LNCaP clone FGC (cell line): Measurements from ENCODE around the gene RUNX1.
"Not testable (repeated sequence)": the region's sequence is repeated elsewhere in the genome, so short reads cannot be mapped to it uniquely, and the experiment has no call there.

Source experiments
- DNase-seq: peaks from one replicate; pipeline ENCODE4 v3.0.0-alpha.2; 2011; ENCODE audit warnings: low read depth
- H3K4me3 ChIP-seq: 2 replicates; pipeline ENCODE4 v1.5.1; 2011; ENCODE audit warnings: mild to moderate bottlenecking, low read depth, low read length, control low read depth
- CTCF ChIP-seq: IDR thresholded peaks from 2 replicates; pipeline ENCODE4 v1.5.1; 2012; ENCODE audit warnings: mild to moderate bottlenecking; ENCODE audit not compliant: control insufficient read depth, insufficient read depth; ENCODE audit errors: extremely low read depth

The RUNX1 gene

DNA sequence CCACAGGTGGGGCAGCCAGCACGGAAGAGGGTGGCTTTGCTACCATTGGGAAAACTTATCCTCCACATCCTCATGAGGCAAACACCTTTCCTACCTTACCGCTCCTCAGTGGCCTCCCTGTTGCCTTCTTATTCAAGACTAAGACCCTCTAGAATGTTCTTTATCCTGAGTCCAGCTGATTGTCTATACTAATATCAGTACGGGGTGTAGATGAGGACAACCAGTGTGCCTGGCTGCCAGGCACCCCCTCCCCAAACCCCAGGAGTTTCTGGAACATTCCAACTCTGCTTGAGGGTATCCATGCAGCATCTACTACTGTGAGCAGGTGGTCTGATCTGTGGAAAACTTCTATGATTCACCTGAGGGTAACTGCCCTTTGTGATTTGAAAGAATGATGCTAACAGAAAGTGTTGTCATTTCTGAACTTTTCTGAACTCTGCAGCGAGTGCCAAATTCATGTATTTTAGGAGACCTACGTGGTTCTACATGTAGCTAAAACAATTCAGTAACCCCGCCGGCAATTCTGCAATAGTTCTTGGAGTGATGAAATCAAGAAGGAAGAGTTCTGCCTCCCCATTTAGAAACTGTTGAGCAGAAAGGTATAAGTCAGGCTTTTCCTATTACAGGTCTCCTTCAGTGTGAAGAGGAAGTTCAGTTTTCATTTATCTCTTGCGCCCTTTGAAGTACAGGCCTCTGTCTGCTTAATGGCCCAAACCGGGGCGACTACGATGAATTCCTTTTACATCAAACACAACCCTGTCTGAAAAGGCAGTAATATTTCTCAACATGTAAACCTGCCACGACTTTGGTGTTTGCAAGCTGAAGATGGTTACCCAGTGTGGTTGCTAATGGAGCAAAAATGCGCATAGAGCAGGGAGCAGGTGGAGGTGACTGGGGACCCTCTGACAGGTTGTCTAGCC, 80.4 kb downstream of the RUNX1 start:
- H3K4me3 ChIP-seq = no peak overlapping the region
- TF ChIP-seq CTCF = no peak
- no peak for DNase-seq

DNA sequence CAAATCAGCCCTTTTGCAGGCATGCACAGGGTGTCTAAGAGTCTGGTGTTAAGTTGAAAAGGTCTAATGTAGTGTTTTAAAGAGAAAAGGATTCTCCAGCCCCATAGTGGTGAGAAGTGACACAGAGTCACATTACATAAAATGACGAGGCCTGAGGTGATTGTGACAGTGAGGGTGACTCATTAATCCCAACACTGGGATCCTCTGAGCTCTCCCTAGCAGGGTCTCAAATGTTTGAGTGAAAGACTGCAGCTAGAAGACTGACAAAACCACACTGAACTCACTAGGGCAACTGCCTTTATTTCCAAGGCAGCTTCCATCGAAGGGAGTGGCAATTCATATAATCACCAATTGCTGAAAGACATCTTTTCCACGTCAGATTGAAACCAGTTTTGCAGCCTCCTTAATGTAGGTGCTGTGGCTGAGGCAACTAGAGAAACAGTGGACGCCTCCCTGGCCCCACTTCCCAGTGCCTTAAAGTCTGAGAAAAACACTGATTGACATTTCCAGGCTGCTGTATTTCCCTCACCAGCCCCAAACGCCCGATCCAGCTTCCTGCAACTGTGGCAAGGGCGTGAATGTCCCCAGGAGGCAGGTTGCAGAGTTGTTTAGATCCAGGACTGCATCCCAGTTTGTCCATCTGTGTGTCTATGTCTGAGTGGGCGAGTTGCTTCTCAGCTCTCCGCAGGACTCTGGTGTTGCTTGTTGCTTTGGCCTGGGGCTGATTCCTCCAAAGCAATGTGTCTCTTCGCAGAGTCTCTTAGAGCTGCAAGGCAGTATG, 81.4 kb downstream of the RUNX1 start:
- TF ChIP-seq CTCF = no peak
- no peak for DNase-seq
- H3K4me3 ChIP-seq = no peak overlapping the region

DNA sequence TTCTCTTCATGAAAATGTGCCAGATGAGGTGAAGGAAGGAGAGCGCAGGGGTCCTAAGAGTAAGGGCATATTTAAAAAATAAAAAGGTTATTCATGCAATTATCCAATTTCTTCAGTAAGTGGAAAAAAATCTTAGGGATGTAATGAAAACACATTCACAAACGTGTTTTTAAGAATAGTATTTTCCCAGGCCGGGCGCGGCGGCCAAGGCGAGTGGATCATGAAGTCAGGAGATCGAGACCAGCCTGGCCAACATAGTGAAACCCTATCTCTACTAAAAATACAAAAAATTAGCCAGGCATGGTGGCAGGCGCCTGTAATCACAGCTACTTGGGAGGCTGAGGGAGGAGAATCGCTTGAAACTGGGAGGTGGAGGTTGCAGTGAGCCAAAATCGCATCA, 82.2 kb downstream of the RUNX1 start:
- not testable (repeated sequence) for H3K4me3 ChIP-seq, DNase-seq

DNA sequence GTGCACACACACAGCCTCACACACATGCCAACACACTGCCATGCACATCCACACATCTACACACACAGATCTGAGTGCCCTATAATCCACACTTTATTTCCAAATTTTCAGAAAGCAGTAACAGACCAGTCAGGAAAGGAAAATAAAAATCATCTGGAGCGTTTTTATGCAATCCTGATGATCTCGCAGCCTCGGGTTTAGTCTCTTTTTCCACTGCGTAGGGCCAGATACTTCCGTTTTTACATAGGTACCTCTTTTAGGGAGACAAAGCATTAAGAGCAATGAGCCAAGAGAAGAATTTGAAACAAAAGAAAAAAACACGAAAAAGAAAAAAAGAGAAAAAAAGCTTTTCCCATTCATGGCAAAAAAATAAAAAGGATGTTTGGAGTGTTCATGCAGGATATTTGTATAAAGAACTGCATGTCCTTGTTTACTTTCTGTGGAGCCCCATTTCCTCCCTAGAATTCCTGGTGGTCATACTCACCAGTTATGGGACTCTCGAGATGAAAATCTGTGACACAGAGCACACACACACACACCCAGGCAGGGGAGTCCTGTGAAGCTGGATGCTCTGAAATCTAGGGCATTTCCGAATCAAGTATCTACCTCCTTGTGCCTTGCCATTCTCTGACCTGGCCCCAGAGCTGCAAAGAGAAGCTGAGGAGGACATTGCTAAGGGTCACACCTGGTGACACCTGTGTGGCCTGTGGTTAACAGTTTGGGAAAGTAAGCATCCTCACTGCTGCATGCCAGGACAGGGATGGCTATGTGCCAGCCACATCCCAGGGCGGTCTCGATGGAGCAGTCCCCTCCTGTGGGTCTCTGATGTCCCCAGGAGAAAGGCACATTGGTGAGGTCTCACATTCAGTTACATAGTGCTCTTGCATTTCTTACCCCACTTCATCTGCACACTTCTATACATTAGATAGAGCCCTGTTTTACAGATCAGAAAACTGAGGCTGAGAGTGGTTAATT, 83.6 kb downstream of the RUNX1 start:
- DNase-seq = no peak
- no peak overlapping the region for H3K4me3 ChIP-seq
- TF ChIP-seq CTCF = no peak

DNA sequence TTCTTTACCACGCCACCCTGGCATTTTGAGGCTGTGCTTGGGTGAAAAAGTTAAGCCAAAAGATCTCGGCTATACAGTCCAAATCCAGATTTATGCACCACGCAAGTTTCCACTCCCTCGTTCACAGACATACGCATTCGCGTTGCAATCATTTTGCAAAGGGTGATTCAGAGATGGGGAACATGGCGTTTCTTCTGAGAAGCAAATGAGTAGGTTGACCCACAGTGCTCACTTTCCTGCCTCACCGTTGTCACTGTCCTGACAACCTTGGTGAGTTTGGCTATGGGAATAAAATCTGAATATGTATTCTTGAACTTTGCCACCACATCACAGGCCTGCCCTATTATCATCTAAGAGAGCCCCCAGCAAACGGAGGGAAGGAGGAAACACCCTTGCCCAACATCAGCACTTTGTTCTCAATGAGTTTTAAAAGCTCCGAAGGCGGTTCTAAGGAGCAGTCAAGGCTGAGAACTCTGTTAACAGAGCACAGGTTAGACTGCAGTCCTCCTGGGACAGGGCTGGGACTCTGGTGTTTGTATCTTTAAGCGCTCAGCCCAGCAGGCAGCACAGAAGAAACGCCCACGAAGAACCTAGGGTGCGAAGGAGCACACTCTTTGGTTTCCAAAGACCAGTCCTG, 86.4 kb downstream of the RUNX1 start:
- DNase-seq = no peak
- TF ChIP-seq CTCF = no peak
- no peak overlapping the region for H3K4me3 ChIP-seq

GRCh38 chr21:34962136-34962535, 87.0 kb downstream of the RUNX1 start:
- no peak for DNase-seq
- TF ChIP-seq CTCF = no peak
- H3K4me3 ChIP-seq = no peak overlapping the region
